Measurements from ENCODE around the gene DLGAP1.

GRCh38 chr18:4024702-4025101 is 430.4 kb downstream of the DLGAP1 start:
- TF ChIP-seq POLR2A (IDR thresholded peaks at IDR 0.05; ENCODE audit: low read length): no peak
- TF ChIP-seq GATA1 (IDR thresholded peaks at IDR 0.05; ENCODE audit: low read depth, low read length): no peak

All from erythroblast (primary cell).